Activated B cell treated with CpG ODN at 0.5 μM for 24 hours (primary cell): ENCODE data around the gene IGF2. TPM values are rescaled to one million over a fixed set of nuclear protein-coding genes. Genes with fewer than 3 reads are reported as not detected.

Source experiments
- ATAC-seq: fragments of 200-7000 bp; cut with Tn5 transposase; one replicate; pipeline ENCODE4 v1.10.0; 2021; ENCODE audit warnings: low read depth, mild to moderate bottlenecking, moderate library complexity
- CTCF ChIA-PET: fragments of 350-600 bp; sonication (Branson Sonifier 250); formaldehyde crosslinking; loops from one replicate; lab custom pipeline; 2021; ENCODE audit warnings: antibody characterized with exemption; lab: Charles Lee
- POLR2A ChIA-PET: fragments of 350-600 bp; sonication (Branson Sonifier 250); formaldehyde crosslinking; loops from one replicate; lab custom pipeline; 2021; ENCODE audit warnings: antibody characterized with exemption; lab: Charles Lee
- DNase-seq: peaks from one replicate; pipeline ENCODE4 v3.0.0; 2022
- H3K27ac Mint-ChIP-seq: one replicate; pipeline ENCODE4 v1.8.0; 2020; ENCODE audit warnings: mixed read lengths
- H3K27me3 Mint-ChIP-seq: one replicate; pipeline ENCODE4 v1.8.0; 2021; ENCODE audit warnings: mixed read lengths
- H3K36me3 Mint-ChIP-seq: one replicate; pipeline ENCODE4 v1.8.0; 2021; ENCODE audit warnings: low read depth, mixed read lengths
- H3K4me1 Mint-ChIP-seq: one replicate; pipeline ENCODE4 v1.8.0; 2021; ENCODE audit warnings: mixed read lengths
- H3K4me3 Mint-ChIP-seq: one replicate; pipeline ENCODE4 v1.8.0; 2020; ENCODE audit warnings: mild to moderate bottlenecking, mixed read lengths
- H3K9me3 Mint-ChIP-seq: one replicate; pipeline ENCODE4 v1.8.0; 2020; ENCODE audit warnings: mixed read lengths
- CTCF ChIP-seq: fragments of 200-600 bp; IDR thresholded peaks from one replicate; pipeline ENCODE4 v1.8.0; 2022; ENCODE audit warnings: antibody characterized with exemption, mild to moderate bottlenecking
- intact Hi-C: fragments of 100-400 bp; cut with micrococcal nuclease; formaldehyde crosslinking; loops from one replicate; pipeline ENCODE4 v1.15.1; 2024
- total RNA-seq: library from RNA; stranded (reverse); gene quantifications from 2 replicates; pipeline ENCODE4 v1.2.3, GENCODE V29; 2022

The IGF2 gene
- total RNA-seq, 1 donor from 2014 or later, result not detected

GRCh38 chr11:2094354-2095197 lies 44.6 kb downstream of the IGF2 start:
- H3K9me3 Mint-ChIP-seq, result no peaks in the 10 kb centered on the region
- no peak overlapping the region for H3K4me3 Mint-ChIP-seq
- intact Hi-C loops, result loop anchor here (5.0 kb wide), 1 partner anchor 43 kb away; the partner anchor contains the start of gene IGF2
- ATAC-seq (no peak), DNase-seq (no peak)
- no peak overlapping the region for H3K27ac Mint-ChIP-seq
- no peaks in the 10 kb centered on the region for H3K4me1 Mint-ChIP-seq
- TF ChIP-seq CTCF, result no peak
- ChIA-PET CTCF (no interaction called here), POLR2A (no interaction called here)
- peaks cover 19% of the 10 kb centered on the region for H3K27me3 Mint-ChIP-seq
- H3K36me3 Mint-ChIP-seq, result no peaks in the 10 kb centered on the region

DNA sequence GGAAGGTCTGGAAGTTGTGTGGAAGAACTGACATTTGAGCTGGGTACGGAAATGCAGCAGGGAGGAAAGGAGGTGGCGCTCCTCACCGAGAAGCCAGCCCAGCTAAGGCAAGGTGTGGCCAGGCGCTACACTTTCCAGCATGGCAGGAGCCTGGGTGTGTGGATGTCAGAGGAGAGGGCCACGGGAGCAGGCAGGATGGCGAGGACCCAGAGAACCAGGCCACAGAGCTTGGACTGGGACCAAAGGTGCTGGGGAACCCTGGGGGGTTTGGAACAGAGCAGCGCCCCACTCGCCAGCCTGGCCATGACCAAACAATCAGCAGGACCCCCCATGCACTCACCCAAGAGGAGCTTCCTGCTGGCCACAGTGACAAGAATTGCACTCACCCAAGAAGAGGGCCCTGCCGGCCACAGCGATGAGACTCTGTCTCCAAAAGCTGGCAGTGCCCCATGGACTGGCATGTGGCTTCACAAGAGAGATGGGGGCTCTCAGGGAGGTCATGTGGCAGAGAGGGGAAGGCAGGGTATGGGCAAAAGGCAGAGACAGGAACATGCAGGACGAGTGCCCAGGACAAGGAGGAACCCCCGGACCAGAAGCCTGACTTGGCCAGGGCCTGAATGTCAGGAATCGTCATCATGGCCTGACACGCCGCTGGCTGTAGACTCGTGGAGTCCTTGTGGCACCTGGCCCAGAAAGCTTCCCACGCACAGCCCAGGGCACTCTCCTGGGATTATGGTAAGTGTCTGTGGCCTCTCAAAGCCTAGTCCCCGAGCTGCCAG lies 45.4 kb downstream of the IGF2 start:
- H3K9me3 Mint-ChIP-seq, result no peaks in the 10 kb centered on the region
- TF ChIP-seq CTCF, result no peak
- ChIA-PET CTCF (no interaction called here), POLR2A (no interaction called here)
- peaks cover 17% of the 10 kb centered on the region for H3K27me3 Mint-ChIP-seq
- ATAC-seq (no peak), DNase-seq (no peak)
- intact Hi-C loops, result loop anchor here (5.0 kb wide), 1 partner anchor 44 kb away; the partner anchor contains the start of gene IGF2
- H3K27ac Mint-ChIP-seq, result no peak overlapping the region
- no peaks in the 10 kb centered on the region for H3K4me1 Mint-ChIP-seq
- no peak overlapping the region for H3K4me3 Mint-ChIP-seq
- no peaks in the 10 kb centered on the region for H3K36me3 Mint-ChIP-seq

GRCh38 chr11:2092956-2093412 lies 46.2 kb downstream of the IGF2 start:
- no peaks in the 10 kb centered on the region for H3K36me3 Mint-ChIP-seq
- no peak overlapping the region for H3K4me3 Mint-ChIP-seq
- intact Hi-C loops, result loop anchor here (5.0 kb wide), 1 partner anchor 44 kb away; the partner anchor contains the start of gene IGF2
- POLR2A ChIA-PET, result no interaction called here
- CTCF ChIA-PET, result no interaction called here
- no peak for DNase-seq
- H3K27me3 Mint-ChIP-seq, result peaks cover 17% of the 10 kb centered on the region
- ATAC-seq, result no peak
- no peaks in the 10 kb centered on the region for H3K4me1 Mint-ChIP-seq
- no peak overlapping the region for H3K27ac Mint-ChIP-seq
- TF ChIP-seq CTCF, result no peak
- H3K9me3 Mint-ChIP-seq, result no peaks in the 10 kb centered on the region

- ChIA-PET POLR2A (no interaction called here), CTCF (no interaction called here)
Measured at GRCh38 chr11:2092464-2092910, 46.7 kb downstream of the IGF2 start.

More at GRCh38 chr11:2092464-2092910, 46.7 kb downstream of the IGF2 start:
- intact Hi-C loops, result loop anchor here (5.0 kb wide), 1 partner anchor 45 kb away; the partner anchor contains the start of gene IGF2
- no peaks in the 10 kb centered on the region for H3K9me3 Mint-ChIP-seq
- no peak for ATAC-seq
- no peaks in the 10 kb centered on the region for H3K4me1 Mint-ChIP-seq
- peaks cover 17% of the 10 kb centered on the region for H3K27me3 Mint-ChIP-seq
- no peak overlapping the region for H3K4me3 Mint-ChIP-seq
- no peaks in the 10 kb centered on the region for H3K36me3 Mint-ChIP-seq
- no peak for DNase-seq
- no peak overlapping the region for H3K27ac Mint-ChIP-seq
- TF ChIP-seq CTCF, result no peak
